ENCODE results near the gene CHD9.
A peak's percentile ranks its signal among the peaks of the same experiment; 100 is the strongest.

CHD9 gene

GRCh38 chr16:53059672-53060071 is 4.9 kb downstream of the CHD9 start:
- no peaks in the 10 kb centered on the region for H3K9me2 ChIP-seq (replicated peaks; ENCODE audit: low read depth, low read length)
- TF ChIP-seq CTCF (conservative IDR thresholded peaks at IDR 0.05; ENCODE audit: low read length) (no peak), EZH2phosphoT487 (IDR thresholded peaks at IDR 0.05; ENCODE audit: borderline replicate concordance) (no peak)
- H4K20me1 ChIP-seq (ENCODE audit: insufficient read depth, low read length, poor library complexity, severe bottlenecking), result no peaks in the 10 kb centered on the region
- H3K27me3 ChIP-seq (ENCODE audit: insufficient read depth, low read length, poor library complexity, severe bottlenecking), result no peaks in the 10 kb centered on the region
- H2AFZ ChIP-seq (ENCODE audit: low read length), result no peak overlapping the region
- no peaks in the 10 kb centered on the region for H3K9me3 ChIP-seq (ENCODE audit: insufficient read depth, low read depth, low read length)
- peaks cover 8% of the 10 kb centered on the region for H3K4me1 ChIP-seq (ENCODE audit: insufficient read depth, low read length, poor library complexity, severe bottlenecking)
- H3K79me2 ChIP-seq (ENCODE audit: insufficient read depth, low read length), result peaks cover 23% of the 10 kb centered on the region
- H3F3A ChIP-seq (ENCODE audit: low read depth), result no peaks in the 10 kb centered on the region
- no peak overlapping the region for H3K4me2 ChIP-seq (ENCODE audit: low read depth, low read length, poor library complexity, severe bottlenecking)
- H3K36me3 ChIP-seq (ENCODE audit: insufficient read depth, low read length), result no peaks in the 10 kb centered on the region
- H3K9ac ChIP-seq (ENCODE audit: low read depth, low read length, poor library complexity, severe bottlenecking), result no peak overlapping the region
- H3K4me3 ChIP-seq (ENCODE audit: low read length, poor library complexity, severe bottlenecking), result no peak overlapping the region

GRCh38 chr16:53061256-53061655 is 6.5 kb downstream of the CHD9 start:
- no peak for TF ChIP-seq EZH2phosphoT487 (IDR thresholded peaks at IDR 0.05; ENCODE audit: borderline replicate concordance)
- Histone ChIP-seq H3K9me2 (replicated peaks; ENCODE audit: low read depth, low read length) (no peaks in the 10 kb centered on the region), H4K20me1 (ENCODE audit: insufficient read depth, low read length, poor library complexity, severe bottlenecking) (no peaks in the 10 kb centered on the region), H3K79me2 (ENCODE audit: insufficient read depth, low read length) (peaks cover 11% of the 10 kb centered on the region), H3K27me3 (ENCODE audit: insufficient read depth, low read length, poor library complexity, severe bottlenecking) (no peaks in the 10 kb centered on the region), H3K36me3 (ENCODE audit: insufficient read depth, low read length) (no peaks in the 10 kb centered on the region), H2AFZ (ENCODE audit: low read length) (no peak overlapping the region), H3F3A (ENCODE audit: low read depth) (no peaks in the 10 kb centered on the region), H3K9me3 (ENCODE audit: insufficient read depth, low read depth, low read length) (no peaks in the 10 kb centered on the region), H3K9ac (ENCODE audit: low read depth, low read length, poor library complexity, severe bottlenecking) (no peak overlapping the region), H3K4me1 (ENCODE audit: insufficient read depth, low read length, poor library complexity, severe bottlenecking) (peaks cover 4% of the 10 kb centered on the region), H3K4me3 (ENCODE audit: low read length, poor library complexity, severe bottlenecking) (no peak overlapping the region), H3K4me2 (ENCODE audit: low read depth, low read length, poor library complexity, severe bottlenecking) (peak overlapping the region; percentile 5)

- peaks cover 7% of the 10 kb centered on the region; the same call in 1 of the 2 replicates for H3K79me2 ChIP-seq (ENCODE audit: insufficient read depth, low read length)
Measured at GRCh38 chr16:53061701-53062159, 6.9 kb downstream of the CHD9 start.

More at GRCh38 chr16:53061701-53062159, 6.9 kb downstream of the CHD9 start:
- Histone ChIP-seq H3K4me2 (ENCODE audit: low read depth, low read length, poor library complexity, severe bottlenecking) (peak overlapping the region; percentile 5), H3K9ac (ENCODE audit: low read depth, low read length, poor library complexity, severe bottlenecking) (no peak overlapping the region), H3K9me2 (replicated peaks; ENCODE audit: low read depth, low read length) (no peaks in the 10 kb centered on the region), H3F3A (ENCODE audit: low read depth) (no peaks in the 10 kb centered on the region), H3K27me3 (ENCODE audit: insufficient read depth, low read length, poor library complexity, severe bottlenecking) (no peaks in the 10 kb centered on the region), H3K4me3 (ENCODE audit: low read length, poor library complexity, severe bottlenecking) (no peak overlapping the region), H2AFZ (ENCODE audit: low read length) (no peak overlapping the region), H3K9me3 (ENCODE audit: insufficient read depth, low read depth, low read length) (no peaks in the 10 kb centered on the region), H4K20me1 (ENCODE audit: insufficient read depth, low read length, poor library complexity, severe bottlenecking) (no peaks in the 10 kb centered on the region), H3K4me1 (ENCODE audit: insufficient read depth, low read length, poor library complexity, severe bottlenecking) (no peaks in the 10 kb centered on the region), H3K36me3 (ENCODE audit: insufficient read depth, low read length) (no peaks in the 10 kb centered on the region)
- TF ChIP-seq EZH2phosphoT487 (IDR thresholded peaks at IDR 0.05; ENCODE audit: borderline replicate concordance) (no peak), CTCF (conservative IDR thresholded peaks at IDR 0.05; ENCODE audit: low read length) (peak; percentile 24; the same call in 1 of the 2 replicates)
